GM12891 (cell line): ENCODE measurements around the gene MST1.

Source experiments
- PAX5 ChIP-seq: IDR thresholded peaks from 2 replicates; pipeline ENCODE4 v1.6.1; 2011; ENCODE audit warnings: low read length, moderate library complexity, mild to moderate bottlenecking; ENCODE audit not compliant: insufficient read depth, severe bottlenecking
- POLR2A ChIP-seq: IDR thresholded peaks from 2 replicates; pipeline ENCODE4 v1.6.1; 2011; ENCODE audit warnings: low read depth, low read length, control low read depth
- POLR2AphosphoS5 ChIP-seq: IDR thresholded peaks from 2 replicates; pipeline ENCODE4 v1.6.1; 2011; ENCODE audit warnings: low read depth, low read length, control low read depth
- SPI1 ChIP-seq: IDR thresholded peaks from 2 replicates; pipeline ENCODE4 v1.6.1; 2011; ENCODE audit warnings: low read depth, low read length, control low read depth
- TAF1 ChIP-seq: IDR thresholded peaks from 2 replicates; pipeline ENCODE4 v1.6.1; 2011; ENCODE audit warnings: low read depth, low read length, control low read depth

GRCh38 chr3:49658711-49659110 lies 30.6 kb downstream of the MST1 start:
- no peak for TF ChIP-seq POLR2A
- TF ChIP-seq TAF1: no peak
- TF ChIP-seq POLR2AphosphoS5: no peak
- TF ChIP-seq PAX5: no peak
- TF ChIP-seq SPI1: no peak
